ENCODE measurements around the gene LSM4.

DNA sequence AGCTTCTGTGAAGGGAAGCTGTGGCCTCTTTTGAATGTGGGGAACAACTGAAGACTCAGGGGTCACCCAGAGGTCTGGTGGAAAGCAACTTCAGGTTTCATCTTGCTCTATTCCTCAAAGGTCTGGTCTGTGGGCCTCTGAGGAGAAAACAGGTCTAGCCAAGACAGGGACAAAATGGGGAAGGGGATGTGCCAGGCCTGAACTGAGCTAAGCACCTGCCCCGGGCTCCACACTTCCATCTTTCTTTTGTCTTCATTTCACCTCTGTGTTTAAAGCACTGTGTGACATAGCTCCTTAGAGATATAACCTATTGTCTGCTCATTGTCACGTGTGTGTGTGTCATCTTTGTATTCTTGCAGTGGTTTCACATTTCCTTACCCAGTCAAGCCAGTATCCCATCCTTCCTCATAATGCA, 43.2 kb upstream of the LSM4 start:
- TF ChIP-seq, protein P1, sequence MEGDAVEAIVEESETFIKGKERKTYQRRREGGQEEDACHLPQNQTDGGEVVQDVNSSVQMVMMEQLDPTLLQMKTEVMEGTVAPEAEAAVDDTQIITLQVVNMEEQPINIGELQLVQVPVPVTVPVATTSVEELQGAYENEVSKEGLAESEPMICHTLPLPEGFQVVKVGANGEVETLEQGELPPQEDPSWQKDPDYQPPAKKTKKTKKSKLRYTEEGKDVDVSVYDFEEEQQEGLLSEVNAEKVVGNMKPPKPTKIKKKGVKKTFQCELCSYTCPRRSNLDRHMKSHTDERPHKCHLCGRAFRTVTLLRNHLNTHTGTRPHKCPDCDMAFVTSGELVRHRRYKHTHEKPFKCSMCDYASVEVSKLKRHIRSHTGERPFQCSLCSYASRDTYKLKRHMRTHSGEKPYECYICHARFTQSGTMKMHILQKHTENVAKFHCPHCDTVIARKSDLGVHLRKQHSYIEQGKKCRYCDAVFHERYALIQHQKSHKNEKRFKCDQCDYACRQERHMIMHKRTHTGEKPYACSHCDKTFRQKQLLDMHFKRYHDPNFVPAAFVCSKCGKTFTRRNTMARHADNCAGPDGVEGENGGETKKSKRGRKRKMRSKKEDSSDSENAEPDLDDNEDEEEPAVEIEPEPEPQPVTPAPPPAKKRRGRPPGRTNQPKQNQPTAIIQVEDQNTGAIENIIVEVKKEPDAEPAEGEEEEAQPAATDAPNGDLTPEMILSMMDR (IDR thresholded peaks at IDR 0.05 in 4 of 5, conservative IDR thresholded peaks at IDR 0.05 in 1 of 5) = no peak
- TF ChIP-seq POLR2A (IDR thresholded peaks at IDR 0.05) = no peak

Measured in gastrocnemius medialis (tissue), 4 donors.